Measurements from ENCODE around the gene USHBP1. TPM values are rescaled to one million over a fixed set of nuclear protein-coding genes. Genes with fewer than 3 reads are reported as not detected.
A peak's percentile ranks its signal among the peaks of the same experiment; 100 is the strongest.

USHBP1 gene
- total RNA-seq, 6 experiments from 2014 or later: 0.81 to 3.6 (median 1.7) TPM

DNA sequence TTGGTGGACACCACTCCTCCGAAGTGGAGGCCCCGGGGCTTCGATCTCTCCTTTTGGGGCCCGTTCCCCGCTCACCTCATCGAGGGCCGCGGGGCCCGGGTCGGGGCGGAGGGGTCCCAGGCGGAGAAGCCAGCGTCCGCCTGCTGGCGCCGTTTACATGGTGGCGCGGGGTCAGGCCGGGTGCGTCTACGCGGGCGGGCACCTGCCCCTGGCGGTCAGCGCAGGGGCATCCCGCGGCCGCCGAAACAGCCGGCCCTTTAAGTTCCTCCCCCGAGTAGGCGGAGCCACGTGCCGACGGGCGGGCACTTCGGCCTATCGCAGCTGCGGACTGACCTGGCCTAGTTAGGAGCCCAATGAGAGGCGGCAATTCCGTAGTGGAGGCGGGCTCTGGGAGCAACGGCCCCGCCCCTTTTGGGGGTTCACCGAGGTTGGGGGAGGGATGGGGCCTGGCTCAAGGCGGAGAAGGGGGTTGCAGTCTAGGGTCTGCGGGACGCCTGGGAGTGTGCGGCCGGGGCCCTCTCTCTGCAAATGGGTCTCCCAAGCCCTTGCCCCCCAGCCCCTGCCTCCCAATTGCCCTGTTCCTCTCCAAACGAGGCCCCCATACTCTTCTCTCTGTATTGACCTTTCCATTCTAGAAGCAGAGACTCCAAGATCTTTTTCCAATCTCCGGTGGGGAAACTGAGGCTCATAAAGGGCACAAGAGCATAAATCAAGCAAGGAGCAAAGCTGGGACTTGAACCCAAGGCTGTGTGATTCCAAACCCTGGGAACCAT, 38.8 kb upstream of the USHBP1 start, which contains the start of gene ABHD8:
TSS of gene ABHD8 (minus strand) at position 259 of the 773 bp plus-strand sequence. CDS start 1,809 bp downstream, outside the sequence.
- DNase-seq (peak; percentile 97 to 99 (median 99)), ATAC-seq (peak; percentile 72 to 83 (median 77))
- intact Hi-C loops (cut with DNase I): no loop called here
- WGBS (ENCODE audit: insufficient coverage, low coverage, low lambda C conversion rate, missing lambda C conversion rate): 8% methylated on average over 3 of the region's 52 CpGs
- peak within 1 kb of the TSS; percentile 58 to 77 (median 71) for H3K27ac ChIP-seq
- peak within 1 kb of the TSS; percentile 87 to 95 (median 92) for H3K4me3 ChIP-seq
- peak; percentile 71 for TF ChIP-seq POLR2A (IDR thresholded peaks at IDR 0.05)
- TF ChIP-seq, protein P1, sequence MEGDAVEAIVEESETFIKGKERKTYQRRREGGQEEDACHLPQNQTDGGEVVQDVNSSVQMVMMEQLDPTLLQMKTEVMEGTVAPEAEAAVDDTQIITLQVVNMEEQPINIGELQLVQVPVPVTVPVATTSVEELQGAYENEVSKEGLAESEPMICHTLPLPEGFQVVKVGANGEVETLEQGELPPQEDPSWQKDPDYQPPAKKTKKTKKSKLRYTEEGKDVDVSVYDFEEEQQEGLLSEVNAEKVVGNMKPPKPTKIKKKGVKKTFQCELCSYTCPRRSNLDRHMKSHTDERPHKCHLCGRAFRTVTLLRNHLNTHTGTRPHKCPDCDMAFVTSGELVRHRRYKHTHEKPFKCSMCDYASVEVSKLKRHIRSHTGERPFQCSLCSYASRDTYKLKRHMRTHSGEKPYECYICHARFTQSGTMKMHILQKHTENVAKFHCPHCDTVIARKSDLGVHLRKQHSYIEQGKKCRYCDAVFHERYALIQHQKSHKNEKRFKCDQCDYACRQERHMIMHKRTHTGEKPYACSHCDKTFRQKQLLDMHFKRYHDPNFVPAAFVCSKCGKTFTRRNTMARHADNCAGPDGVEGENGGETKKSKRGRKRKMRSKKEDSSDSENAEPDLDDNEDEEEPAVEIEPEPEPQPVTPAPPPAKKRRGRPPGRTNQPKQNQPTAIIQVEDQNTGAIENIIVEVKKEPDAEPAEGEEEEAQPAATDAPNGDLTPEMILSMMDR (IDR thresholded peaks at IDR 0.05): peak; percentile 65 to 83 (median 71)
- no peaks in the 10 kb centered on the region for H3K27me3 ChIP-seq
- H3K4me1 ChIP-seq: peaks cover 0 to 31% (median 15%) of the 10 kb centered on the region in 4 donors
- H3K9me3 ChIP-seq: no peaks in the 10 kb centered on the region
- peaks cover 0 to 2% (median 0%) of the 10 kb centered on the region in 4 donors for H3K36me3 ChIP-seq

GRCh38 chr19:17302391-17303166, 38.0 kb upstream of the USHBP1 start:
- Histone ChIP-seq H3K4me3 (peak overlapping the region; percentile 87 to 95 (median 92)), H3K36me3 (peaks cover 0 to 2% (median 0%) of the 10 kb centered on the region in 4 donors), H3K4me1 (peaks cover 0 to 31% (median 15%) of the 10 kb centered on the region in 4 donors), H3K27me3 (no peaks in the 10 kb centered on the region), H3K9me3 (no peaks in the 10 kb centered on the region), H3K27ac (peak overlapping the region; percentile 58 to 77 (median 71))
- ATAC-seq (no peak), DNase-seq (peak in 1 of 3 donors; percentile 62)
- intact Hi-C loops (cut with DNase I): no loop called here
- WGBS (ENCODE audit: insufficient coverage, low coverage, low lambda C conversion rate, missing lambda C conversion rate): 30% methylated on average over 2 of the region's 29 CpGs
- no peak for TF ChIP-seq POLR2A (IDR thresholded peaks at IDR 0.05)
- TF ChIP-seq, protein P1 (IDR thresholded peaks at IDR 0.05): no peak

GRCh38 chr19:17300992-17301619, 36.6 kb upstream of the USHBP1 start:
- Histone ChIP-seq H3K27me3 (no peaks in the 10 kb centered on the region), H3K4me3 (no peak overlapping the region), H3K9me3 (no peaks in the 10 kb centered on the region), H3K4me1 (peaks cover 0 to 22% (median 10%) of the 10 kb centered on the region in 4 donors), H3K27ac (no peak overlapping the region), H3K36me3 (peaks cover 0 to 2% (median 0%) of the 10 kb centered on the region in 4 donors)
- TF ChIP-seq, protein P1 (IDR thresholded peaks at IDR 0.05): no peak
- TF ChIP-seq POLR2A (IDR thresholded peaks at IDR 0.05): no peak
- DNase-seq (no peak), ATAC-seq (no peak)
- intact Hi-C loops (cut with DNase I): no loop called here
- WGBS (ENCODE audit: insufficient coverage, low coverage, low lambda C conversion rate, missing lambda C conversion rate): 90% methylated on average over 2 of the region's 51 CpGs

DNA sequence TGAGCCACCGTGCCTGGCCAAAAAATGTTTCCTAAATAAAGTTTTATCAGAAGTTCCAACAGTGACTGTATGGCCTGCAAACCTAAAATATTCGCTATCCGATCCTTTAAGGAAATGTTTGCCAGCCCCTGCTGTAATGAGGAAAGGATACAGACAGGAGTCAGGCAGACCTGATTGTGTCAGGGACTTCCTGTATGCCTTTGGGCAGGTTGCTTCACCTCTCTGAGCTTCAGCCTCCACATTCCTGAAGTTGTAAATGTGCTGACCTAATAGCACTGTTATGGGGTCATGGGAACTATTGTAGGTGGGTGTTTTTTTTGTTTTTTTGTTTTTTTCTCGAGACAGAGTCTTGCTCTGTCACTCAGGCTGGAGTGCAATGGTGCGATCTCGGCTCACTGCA, 32.4 kb upstream of the USHBP1 start:
- Histone ChIP-seq H3K27ac (no peak overlapping the region), H3K36me3 (peaks cover 0 to 2% (median 0%) of the 10 kb centered on the region in 4 donors), H3K4me1 (no peaks in the 10 kb centered on the region), H3K27me3 (no peaks in the 10 kb centered on the region), H3K9me3 (no peaks in the 10 kb centered on the region), H3K4me3 (no peak overlapping the region)
- ATAC-seq: no peak
- DNase-seq: no peak
- intact Hi-C loops (cut with DNase I): no loop called here
- WGBS (ENCODE audit: insufficient coverage, low coverage, low lambda C conversion rate, missing lambda C conversion rate): 81% methylated on average over 3 of the region's 6 CpGs
- no peak for TF ChIP-seq POLR2A (IDR thresholded peaks at IDR 0.05)
- TF ChIP-seq, protein P1 (IDR thresholded peaks at IDR 0.05): no peak

All from right lobe of liver (tissue), 6 donors.